GM12878 (cell line): ENCODE data around the gene USH2A. TPM values are rescaled to one million over a fixed set of nuclear protein-coding genes. Genes with fewer than 3 reads are reported as not detected.

Source experiments
- ATAC-seq: fragments of 200-7000 bp; cut with Tn5 transposase; 3 replicates; pipeline ENCODE4 v1.9.1; 2020; ENCODE audit warnings: mild to moderate bottlenecking, moderate library complexity
- BruUV-seq: library from RNA; stranded (reverse); fragments of 400-500 nt; replicated peaks from 2 replicates; lab custom pipeline; 2021; lab: Mats Ljungman, UMichigan
- CTCF ChIA-PET: fragments of 300-600 bp; sonication (Branson Sonifier 250); formaldehyde crosslinking; extraction: SDS; loops from one replicate; lab custom pipeline; 2021; ENCODE audit warnings: inconsistent platforms; lab: Yijun Ruan, JAX
- POLR2A ChIA-PET: fragments of 350-600 bp; formaldehyde crosslinking; extraction: SDS; loops from one replicate; lab custom pipeline; 2021; ENCODE audit warnings: inconsistent platforms; lab: Charles Lee
- RAD21 ChIA-PET: fragments of 300-600 bp; sonication (Branson Sonifier 250); formaldehyde crosslinking; loops from one replicate; lab custom pipeline; 2023; ENCODE audit warnings: antibody characterized with exemption; ENCODE audit not compliant: unreplicated experiment; lab: Charles Lee
- SMC1A ChIA-PET: fragments of 300-600 bp; sonication (Branson Sonifier 250); formaldehyde crosslinking; loops from one replicate; lab custom pipeline; 2023; ENCODE audit not compliant: unreplicated experiment, uncharacterized antibody; lab: Charles Lee
- DNase-seq: peaks from one replicate; pipeline ENCODE4 v3.0.0-alpha.2; 2011; ENCODE audit warnings: low read depth, low spot score
- FAIRE-seq: peaks from 3 replicates; lab custom pipeline; 2011; peaks lifted over from hg19 to GRCh38; lab: Jason Lieb, UNC
- H2AFZ ChIP-seq: 2 replicates; pipeline ENCODE4 v1.6.0; 2011; ENCODE audit warnings: low read depth, low read length, control low read depth; ENCODE audit not compliant: control insufficient read depth
- H3K27ac ChIP-seq: 2 replicates; pipeline ENCODE4 v1.5.1; 2011; ENCODE audit warnings: control low read depth; ENCODE audit not compliant: control insufficient read depth, insufficient read depth
- H3K27me3 ChIP-seq, 2 experiments: replicated peaks in 1 of 2; 2 replicates each; pipeline versions ENCODE4 v1.6.0 to v1.6.1; 2011; ENCODE audit warnings: low read length in 1 of 2; ENCODE audit not compliant: control insufficient read depth in 2 of 2, insufficient read depth in 2 of 2
- H3K36me3 ChIP-seq, 2 experiments: 2 replicates each; pipeline ENCODE4 v1.5.1; 2011; ENCODE audit warnings: low read length in 1 of 2; ENCODE audit not compliant: control insufficient read depth in 2 of 2, insufficient read depth in 2 of 2
- H3K4me1 ChIP-seq: 2 replicates; pipeline ENCODE4 v1.6.1; 2011; ENCODE audit warnings: mild to moderate bottlenecking, low read length, moderate library complexity, mixed read lengths; ENCODE audit not compliant: control insufficient read depth, insufficient read depth
- H3K4me2 ChIP-seq: 2 replicates; pipeline ENCODE4 v1.6.0; 2011; ENCODE audit warnings: control low read depth; ENCODE audit not compliant: control insufficient read depth, insufficient read depth
- H3K4me3 ChIP-seq: fragments of 200-600 bp; sonication (generic); 2 replicates; pipeline ENCODE4 v1.5.1; 2016
- H3K79me2 ChIP-seq: 2 replicates; pipeline ENCODE4 v1.6.0; 2011; ENCODE audit warnings: low read length; ENCODE audit not compliant: control insufficient read depth, insufficient read depth
- H3K9ac ChIP-seq: 2 replicates; pipeline ENCODE4 v1.8.0; 2011; ENCODE audit warnings: low read length, control low read depth, mixed read lengths; ENCODE audit not compliant: control insufficient read depth, insufficient read depth
- H3K9me3 ChIP-seq: replicated peaks from 3 replicates; pipeline ENCODE4 v1.5.1; 2011; ENCODE audit warnings: mild to moderate bottlenecking, low read length; ENCODE audit not compliant: control insufficient read depth, insufficient read depth
- H4K20me1 ChIP-seq: 2 replicates; pipeline ENCODE4 v1.6.0; 2011; ENCODE audit not compliant: control insufficient read depth, insufficient read depth
- CHD1 ChIP-seq: IDR thresholded peaks from 2 replicates; pipeline ENCODE4 v1.6.1; 2012; ENCODE audit warnings: low read depth, low read length, improper control_type of control experiment
- CREM ChIP-seq: IDR thresholded peaks from 2 replicates; pipeline ENCODE4 v1.6.1; 2014; ENCODE audit warnings: antibody characterized with exemption, low read depth
- FOS ChIP-seq: IDR thresholded peaks from 3 replicates; pipeline ENCODE4 v1.6.1; 2011; ENCODE audit warnings: borderline replicate concordance; ENCODE audit not compliant: insufficient read length; ENCODE audit errors: extremely low read depth
- GABPA ChIP-seq: IDR thresholded peaks from 2 replicates; pipeline ENCODE4 v1.6.1; 2014; ENCODE audit warnings: antibody characterized with exemption, low read depth, mild to moderate bottlenecking, inconsistent platforms
- HDAC2 ChIP-seq: fragments of 200-600 bp; sonication (generic); IDR thresholded peaks from 2 replicates; pipeline ENCODE4 v1.6.1; 2017
- JUNB ChIP-seq: IDR thresholded peaks from 2 replicates; pipeline ENCODE4 v1.6.1; 2016; ENCODE audit warnings: antibody characterized with exemption, mild to moderate bottlenecking
- KAT2A ChIP-seq: conservative IDR thresholded peaks from 2 replicates; pipeline ENCODE4 v1.6.1; 2011; ENCODE audit warnings: low read depth, low read length; ENCODE audit not compliant: control insufficient read depth
- POLR2A ChIP-seq: IDR thresholded peaks from 2 replicates; pipeline ENCODE4 v1.6.1; 2011; ENCODE audit warnings: low read depth, mild to moderate bottlenecking, low read length
- POU2F2 ChIP-seq: IDR thresholded peaks from 3 replicates; pipeline ENCODE4 v1.6.1; 2011; ENCODE audit warnings: low read depth, mild to moderate bottlenecking, low read length, borderline replicate concordance
- RAD21 ChIP-seq: IDR thresholded peaks from 2 replicates; pipeline ENCODE4 v1.6.1; 2011; ENCODE audit warnings: mild to moderate bottlenecking, low read depth, low read length, moderate library complexity; ENCODE audit not compliant: insufficient read depth
- RB1 ChIP-seq: fragments of 450-650 bp; formaldehyde crosslinking; IDR thresholded peaks from 2 replicates; pipeline ENCODE4 v1.6.1; 2017; ENCODE audit warnings: mild to moderate bottlenecking, borderline replicate concordance
- WGBS: methylation state at CpG from one replicate; pipeline ENCODE4 v1.1.6; 2016; ENCODE audit warnings: low lambda C conversion rate; ENCODE audit not compliant: insufficient replicate concordance, insufficient coverage; ENCODE audit errors: missing lambda C conversion rate; 5-methylcytosine and 5-hydroxymethylcytosine counted together
- in situ Hi-C: fragments of 300-500 bp; cut with MboI; formaldehyde crosslinking; loops from 9 replicates; pipeline ENCODE4 v1.14.3; 2018; ENCODE audit warnings: mixed read lengths
- intact Hi-C: fragments of 100-400 bp; cut with micrococcal nuclease; formaldehyde crosslinking; loops from one replicate; pipeline ENCODE4 v1.14.2; 2022; ENCODE audit not compliant: unreplicated experiment
- polyA plus RNA-seq, 11 experiments: library from polyadenylated mRNA; depleted of rRNA in 4 of 11; unstranded in 6 of 11; stranded (reverse) in 5 of 11; fragments of >200 nt; fragmentation: Nextera tagmentation in 4 of 11; fragmentation: Illumina TruSeq in 1 of 11; extraction: Ambion mirVana in 4 of 11; extraction: Trizol in 1 of 11; gene quantifications; 1 replicate in 1 of 11; 2 replicates in 10 of 11; pipeline versions ENCODE4 v1.2.1 to v1.2.3, GENCODE V29; 2011 to 2016; ENCODE audit warnings: inconsistent platforms in 2 of 11, missing spikeins in 2 of 11, low read depth in 1 of 11
- total RNA-seq, 4 experiments: library from RNA; depleted of rRNA in 3 of 4; stranded (reverse); fragments of >200 nt in 3 of 4; fragmentation: Illumina TruSeq in 1 of 4; extraction: Trizol in 1 of 4; gene quantifications; 2 replicates each; pipeline versions ENCODE4 v1.2.1 to v1.2.3, GENCODE V29; 2013 to 2021
- TF ChIP-seq, protein P1 (sequence below): fragments of 450-650 bp; IDR thresholded peaks from 2 replicates; pipeline ENCODE4 v1.6.1; 2018; ENCODE audit warnings: borderline replicate concordance, mild to moderate bottlenecking; ENCODE audit not compliant: partially characterized antibody

Gene USH2A
- total and polyA plus RNA-seq, 10 of the 15 experiments (the other 5 are each of a cell fraction or from before 2014, with no cell fraction given) = under 0.01 to 0.20 (median 0.01) TPM; not detected in 2

DNA sequence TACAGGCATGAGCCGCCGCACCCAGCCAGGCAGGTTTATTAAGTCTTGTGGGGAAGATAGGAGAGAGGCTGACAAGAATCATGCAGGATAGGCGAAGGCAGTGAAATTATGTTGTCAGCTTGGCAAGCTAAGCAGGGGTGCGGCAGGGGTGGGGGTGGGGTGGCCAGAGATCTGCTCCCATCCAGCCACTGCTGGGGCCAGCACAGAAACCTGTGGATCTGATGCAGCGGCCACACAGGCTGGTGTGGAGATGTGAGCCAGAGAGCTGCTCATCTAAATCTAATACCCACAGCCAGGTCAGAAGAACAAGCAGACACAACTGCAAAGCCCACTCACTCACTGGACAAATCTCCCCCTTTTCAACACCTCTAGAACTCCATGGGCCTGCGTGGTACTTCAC lies 787.4 kb downstream of the USH2A start:
- Histone ChIP-seq H3K4me3 (no peak overlapping the region), H3K9me3 (no peaks in the 10 kb centered on the region), H3K9ac (no peak overlapping the region), H2AFZ (no peak overlapping the region), H3K4me2 (no peak overlapping the region), H4K20me1 (no peaks in the 10 kb centered on the region), H3K27ac (no peak overlapping the region), H3K27me3 (no peaks in the 10 kb centered on the region), H3K4me1 (no peaks in the 10 kb centered on the region), H3K79me2 (no peaks in the 10 kb centered on the region), H3K36me3 (no peaks in the 10 kb centered on the region)
- BruUV-seq = no TSS peak
- ChIA-PET RAD21 (interaction anchor here (1.0 to 2.1 kb wide), 5 partner anchors 16 to 255 kb away, joined by 3 to 9 read pairs (median 3); no protein-coding TSS in a partner anchor), SMC1A (interaction anchor here (1.0 to 2.0 kb wide), 6 partner anchors 10 to 47 kb away, joined by 3 to 9 read pairs (median 4); no protein-coding TSS in a partner anchor), POLR2A (interaction anchor here (0.6 to 1.8 kb wide), 5 partner anchors 13 to 41 kb away, joined by 3 to 6 read pairs (median 3); no protein-coding TSS in a partner anchor), CTCF (interaction anchor here (1.4 kb wide), 1 partner anchor 31 kb away, joined by 4 read pairs; no protein-coding TSS in a partner anchor)
- peak; percentile 27 for ATAC-seq
- WGBS = 23% methylated on average over 5 of the region's 6 CpGs
- intact Hi-C loops = no loop called here
- TF ChIP-seq POLR2A (no peak), KAT2A (no peak), POU2F2 (no peak), CHD1 (no peak), FOS (no peak), RB1 (no peak), RAD21 (no peak), CREM (no peak), GABPA (no peak), HDAC2 (no peak), JUNB (no peak)
- TF ChIP-seq, protein P1, sequence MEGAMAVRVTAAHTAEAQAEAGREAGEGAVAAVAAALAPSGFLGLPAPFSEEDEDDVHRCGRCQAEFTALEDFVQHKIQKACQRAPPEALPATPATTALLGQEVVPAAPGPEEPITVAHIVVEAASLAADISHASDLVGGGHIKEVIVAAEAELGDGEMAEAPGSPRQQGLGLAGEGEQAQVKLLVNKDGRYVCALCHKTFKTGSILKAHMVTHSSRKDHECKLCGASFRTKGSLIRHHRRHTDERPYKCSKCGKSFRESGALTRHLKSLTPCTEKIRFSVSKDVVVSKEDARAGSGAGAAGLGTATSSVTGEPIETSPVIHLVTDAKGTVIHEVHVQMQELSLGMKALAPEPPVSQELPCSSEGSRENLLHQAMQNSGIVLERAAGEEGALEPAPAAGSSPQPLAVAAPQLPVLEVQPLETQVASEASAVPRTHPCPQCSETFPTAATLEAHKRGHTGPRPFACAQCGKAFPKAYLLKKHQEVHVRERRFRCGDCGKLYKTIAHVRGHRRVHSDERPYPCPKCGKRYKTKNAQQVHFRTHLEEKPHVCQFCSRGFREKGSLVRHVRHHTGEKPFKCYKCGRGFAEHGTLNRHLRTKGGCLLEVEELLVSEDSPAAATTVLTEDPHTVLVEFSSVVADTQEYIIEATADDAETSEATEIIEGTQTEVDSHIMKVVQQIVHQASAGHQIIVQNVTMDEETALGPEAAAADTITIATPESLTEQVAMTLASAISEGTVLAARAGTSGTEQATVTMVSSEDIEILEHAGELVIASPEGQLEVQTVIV = no peak
- no peak for FAIRE-seq
- DNase-seq = no peak
- in situ Hi-C loops = no loop called here
